ENCODE data around the gene CLEC2D.
"Not testable (repeated sequence)": the region's sequence is repeated elsewhere in the genome, so short reads cannot be mapped to it uniquely, and the experiment has no call there.

CLEC2D gene

DNA sequence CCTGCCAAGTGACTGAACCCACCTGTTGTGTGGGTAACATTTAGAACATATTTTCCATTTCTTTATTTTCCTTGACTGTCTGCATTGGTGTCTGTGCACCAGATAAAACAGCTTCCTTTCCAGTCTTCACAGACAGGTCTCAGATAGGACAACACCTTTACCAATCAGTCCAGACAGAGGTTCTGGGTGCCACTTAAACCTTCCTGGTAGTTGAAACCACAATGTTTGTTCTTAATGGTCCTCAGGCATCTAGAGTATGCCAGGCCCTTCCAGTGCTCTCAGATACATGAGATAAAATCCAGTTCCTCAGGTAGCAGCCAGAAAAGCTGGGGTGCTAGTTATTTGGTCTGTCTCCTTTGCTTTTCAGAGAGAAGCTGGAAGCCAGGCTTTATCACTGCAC lies 7.0 kb upstream of the CLEC2D start:
- H3K36me3 ChIP-seq (ENCODE audit: insufficient read depth, low read length) = peaks cover 29% of the 10 kb centered on the region
- no peak overlapping the region for H3K9ac ChIP-seq (ENCODE audit: low read depth, low read length)

GRCh38 chr12:9667403-9668160 lies 1.9 kb upstream of the CLEC2D start:
- peak overlapping the region; percentile 9 for H3K4me2 ChIP-seq (ENCODE audit: low read length)
- H3K9ac ChIP-seq (ENCODE audit: low read depth, low read length) = no peak overlapping the region
- peaks cover 12% of the 10 kb centered on the region for H3K4me1 ChIP-seq (ENCODE audit: control insufficient read depth, insufficient read depth, low read length)
- H3K4me3 ChIP-seq (ENCODE audit: low read length) = no peak overlapping the region
- no peaks in the 10 kb centered on the region for H3K9me3 ChIP-seq (replicated peaks; ENCODE audit: low read length)
- peaks cover 7% of the 10 kb centered on the region for H3K36me3 ChIP-seq (ENCODE audit: insufficient read depth, low read length)
- H3K27me3 ChIP-seq (ENCODE audit: control insufficient read depth, insufficient read depth, low read length) = no peaks in the 10 kb centered on the region

More for the DNA sequence above, 7.0 kb upstream of the CLEC2D start:
- Histone ChIP-seq H3K4me3 (ENCODE audit: low read length) (no peak overlapping the region), H3K9me3 (replicated peaks; ENCODE audit: low read length) (no peaks in the 10 kb centered on the region), H3K4me2 (ENCODE audit: low read length) (no peak overlapping the region), H3K4me1 (ENCODE audit: control insufficient read depth, insufficient read depth, low read length) (peaks cover 4% of the 10 kb centered on the region), H3K27me3 (ENCODE audit: control insufficient read depth, insufficient read depth, low read length) (no peaks in the 10 kb centered on the region)

DNA sequence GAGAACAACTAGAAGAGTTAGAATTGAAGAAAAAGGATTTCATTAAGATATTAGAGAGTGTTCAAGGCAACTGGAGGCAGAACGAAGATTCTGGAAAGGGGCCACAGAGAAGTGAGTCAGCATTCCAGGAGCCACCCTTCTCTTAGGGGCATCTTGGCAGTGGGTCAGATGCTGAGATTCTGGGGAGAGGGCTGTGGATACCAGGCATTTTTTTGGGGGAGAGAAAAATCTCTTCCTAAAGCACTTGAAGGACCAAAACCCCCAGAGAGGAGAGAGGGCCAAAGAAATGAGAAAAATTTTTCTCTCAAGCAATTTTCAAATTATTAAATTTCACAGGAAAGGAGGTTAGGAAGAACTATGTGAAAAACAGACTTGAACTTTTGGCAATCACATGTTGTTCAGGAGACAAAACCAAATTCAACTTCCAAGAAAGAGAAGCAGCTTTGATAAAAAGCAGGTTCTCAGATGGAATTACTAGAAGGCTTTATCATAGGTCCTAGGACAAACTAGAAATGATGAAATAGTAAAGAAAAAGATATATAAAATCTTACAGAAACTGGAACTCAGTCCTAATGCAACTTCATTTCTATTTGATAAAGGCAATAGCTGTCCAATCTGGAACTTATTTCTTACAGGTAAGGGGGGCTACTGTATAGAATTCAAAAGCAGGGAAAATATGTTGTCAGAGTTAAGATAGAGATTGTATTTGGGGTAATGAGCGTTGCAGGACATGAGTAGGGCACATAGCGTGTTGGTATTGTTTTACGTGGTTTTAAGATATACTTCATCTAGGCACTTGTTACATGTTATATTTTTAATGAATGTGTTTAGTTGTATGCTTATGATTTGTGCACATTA lies 1.1 kb upstream of the CLEC2D start:
- Histone ChIP-seq H3K9me3 (replicated peaks; ENCODE audit: low read length) (no peaks in the 10 kb centered on the region), H3K4me1 (ENCODE audit: control insufficient read depth, insufficient read depth, low read length) (peaks cover 17% of the 10 kb centered on the region), H3K4me2 (ENCODE audit: low read length) (peak overlapping the region; percentile 9), H3K4me3 (ENCODE audit: low read length) (no peak overlapping the region), H3K27me3 (ENCODE audit: control insufficient read depth, insufficient read depth, low read length) (no peaks in the 10 kb centered on the region), H3K36me3 (ENCODE audit: insufficient read depth, low read length) (peaks cover 7% of the 10 kb centered on the region), H3K9ac (ENCODE audit: low read depth, low read length) (no peak overlapping the region)

- no peak overlapping the region for H3K9ac ChIP-seq (ENCODE audit: low read depth, low read length)
- peaks cover 23% of the 10 kb centered on the region for H3K4me1 ChIP-seq (ENCODE audit: control insufficient read depth, insufficient read depth, low read length)
- H3K4me3 ChIP-seq (ENCODE audit: low read length) = no peak overlapping the region
- H3K9me3 ChIP-seq (replicated peaks; ENCODE audit: low read length) = no peaks in the 10 kb centered on the region
- no peaks in the 10 kb centered on the region for H3K27me3 ChIP-seq (ENCODE audit: control insufficient read depth, insufficient read depth, low read length)
- peaks cover 7% of the 10 kb centered on the region for H3K36me3 ChIP-seq (ENCODE audit: insufficient read depth, low read length)
- H3K4me2 ChIP-seq (ENCODE audit: low read length) = no peak overlapping the region
Observed at GRCh38 chr12:9669019-9669326, 540 bp upstream of the CLEC2D start.

DNA sequence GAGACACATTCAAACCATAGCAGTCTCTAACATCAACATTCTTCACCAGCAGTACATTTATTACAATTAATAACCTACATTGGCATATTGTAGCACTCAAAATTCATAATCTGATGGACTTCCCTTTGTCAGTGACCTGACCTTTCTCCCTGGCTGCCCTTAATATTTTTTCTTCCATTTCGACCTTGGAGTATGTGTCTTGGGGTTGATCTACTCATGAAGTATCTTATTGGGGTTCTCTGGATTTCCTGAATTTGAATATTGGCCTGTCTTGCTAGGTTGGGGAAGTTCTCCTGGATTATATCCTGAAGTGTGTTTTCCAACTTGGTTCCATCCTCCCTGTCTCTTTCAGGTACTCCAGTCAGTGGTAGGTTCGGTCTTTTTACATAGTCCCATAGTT lies 2.8 kb downstream of the CLEC2D start:
- H3K4me1 ChIP-seq (ENCODE audit: control insufficient read depth, insufficient read depth, low read length) = peaks cover 24% of the 10 kb centered on the region

GRCh38 chr12:9673404-9674225 lies 4.1 kb downstream of the CLEC2D start:
- Histone ChIP-seq H3K4me3 (ENCODE audit: low read length) (no peak overlapping the region), H3K4me1 (ENCODE audit: control insufficient read depth, insufficient read depth, low read length) (peaks cover 15% of the 10 kb centered on the region), H3K36me3 (ENCODE audit: insufficient read depth, low read length) (no peaks in the 10 kb centered on the region), H3K4me2 (ENCODE audit: low read length) (peak overlapping the region; percentile 18), H3K9me3 (replicated peaks; ENCODE audit: low read length) (no peaks in the 10 kb centered on the region), H3K9ac (ENCODE audit: low read depth, low read length) (peak overlapping the region; percentile 49), H3K27me3 (ENCODE audit: control insufficient read depth, insufficient read depth, low read length) (no peaks in the 10 kb centered on the region)

More for the DNA sequence above, 2.8 kb downstream of the CLEC2D start:
- H3K9me3 ChIP-seq (replicated peaks; ENCODE audit: low read length); H3K36me3 ChIP-seq (ENCODE audit: insufficient read depth, low read length); H3K27me3 ChIP-seq (ENCODE audit: control insufficient read depth, insufficient read depth, low read length); H3K9ac ChIP-seq (ENCODE audit: low read depth, low read length); H3K4me3 ChIP-seq (ENCODE audit: low read length); H3K4me2 ChIP-seq (ENCODE audit: low read length): not testable (repeated sequence)

DNA sequence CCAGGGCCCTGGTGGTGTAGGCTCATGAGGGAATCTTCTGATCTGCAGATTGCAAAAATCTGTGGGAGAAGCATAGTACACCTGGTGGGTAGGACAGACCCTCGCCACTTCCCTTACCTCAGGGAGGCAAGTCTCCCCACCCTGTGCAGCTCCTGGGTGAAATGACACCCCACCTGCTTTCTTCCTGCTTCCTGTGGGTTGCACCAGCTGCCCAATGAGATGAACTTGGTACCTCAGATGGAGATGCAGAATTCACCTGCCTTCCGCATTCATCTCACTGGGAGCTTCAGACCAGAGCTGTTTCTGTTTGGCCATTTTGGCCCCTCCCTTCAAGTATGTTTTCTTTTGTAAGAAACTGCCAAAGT lies 4.7 kb downstream of the CLEC2D start:
- Histone ChIP-seq H3K4me2 (ENCODE audit: low read length) (peak overlapping the region; percentile 18), H3K9ac (ENCODE audit: low read depth, low read length) (no peak overlapping the region), H3K9me3 (replicated peaks; ENCODE audit: low read length) (no peaks in the 10 kb centered on the region), H3K27me3 (ENCODE audit: control insufficient read depth, insufficient read depth, low read length) (no peaks in the 10 kb centered on the region), H3K4me1 (ENCODE audit: control insufficient read depth, insufficient read depth, low read length) (peaks cover 15% of the 10 kb centered on the region), H3K36me3 (ENCODE audit: insufficient read depth, low read length) (no peaks in the 10 kb centered on the region), H3K4me3 (ENCODE audit: low read length) (no peak overlapping the region)

- not testable (repeated sequence) for H3K27me3 ChIP-seq (ENCODE audit: control insufficient read depth, insufficient read depth, low read length); H3K36me3 ChIP-seq (ENCODE audit: insufficient read depth, low read length); H3K4me1 ChIP-seq (ENCODE audit: control insufficient read depth, insufficient read depth, low read length); H3K4me3 ChIP-seq (ENCODE audit: low read length); H3K9me3 ChIP-seq (replicated peaks; ENCODE audit: low read length); H3K4me2 ChIP-seq (ENCODE audit: low read length); H3K9ac ChIP-seq (ENCODE audit: low read depth, low read length)
Observed at GRCh38 chr12:9682508-9682907, 13.0 kb downstream of the CLEC2D start.

DNA sequence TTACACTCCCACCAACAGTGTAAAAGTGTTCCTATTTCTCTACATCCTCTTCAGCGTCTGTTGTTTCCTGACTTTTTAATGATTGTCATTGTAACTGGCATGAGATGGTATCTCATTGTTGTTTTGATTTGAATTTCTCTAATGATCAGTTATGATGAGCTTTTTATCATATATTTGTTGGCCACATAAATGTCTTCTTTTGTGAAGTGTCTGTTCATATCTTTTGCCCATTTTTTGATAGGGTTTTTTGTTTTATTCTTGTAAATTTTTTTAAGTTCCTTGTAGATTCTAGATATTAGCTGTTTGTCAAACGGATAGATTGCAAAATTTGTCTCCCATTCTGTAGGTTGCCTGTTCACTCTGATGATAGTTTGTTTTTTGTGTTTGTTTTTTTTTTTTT lies 13.4 kb downstream of the CLEC2D start:
- not testable (repeated sequence) for H3K9ac ChIP-seq (ENCODE audit: low read depth, low read length); H3K36me3 ChIP-seq (ENCODE audit: insufficient read depth, low read length); H3K9me3 ChIP-seq (replicated peaks; ENCODE audit: low read length)

DNA sequence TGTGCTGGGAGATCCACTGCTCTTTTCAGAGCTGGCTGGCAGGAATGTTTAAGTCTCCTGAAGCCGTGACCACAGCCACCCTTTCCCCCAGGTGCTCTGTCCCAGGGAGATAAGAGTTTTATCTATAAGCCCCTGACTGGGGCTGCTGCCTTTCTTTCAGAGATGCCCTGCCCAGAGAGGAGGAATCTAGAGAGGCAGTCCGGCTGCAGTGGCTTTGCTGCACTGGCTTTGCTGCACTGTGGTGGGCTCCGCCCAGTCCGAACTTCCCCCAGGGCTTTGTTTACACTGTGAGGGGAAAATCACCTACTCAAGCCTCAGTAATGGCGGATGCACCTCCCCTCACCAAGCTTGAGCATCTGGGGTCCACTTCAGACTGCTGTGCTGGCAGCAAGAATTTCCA lies 15.9 kb downstream of the CLEC2D start:
- H3K9me3 ChIP-seq (replicated peaks; ENCODE audit: low read length); H3K9ac ChIP-seq (ENCODE audit: low read depth, low read length); H3K4me3 ChIP-seq (ENCODE audit: low read length); H3K4me2 ChIP-seq (ENCODE audit: low read length); H3K27me3 ChIP-seq (ENCODE audit: control insufficient read depth, insufficient read depth, low read length); H3K4me1 ChIP-seq (ENCODE audit: control insufficient read depth, insufficient read depth, low read length); H3K36me3 ChIP-seq (ENCODE audit: insufficient read depth, low read length): not testable (repeated sequence)

More for the DNA sequence above, 13.4 kb downstream of the CLEC2D start:
- H3K4me3 ChIP-seq (ENCODE audit: low read length); H3K27me3 ChIP-seq (ENCODE audit: control insufficient read depth, insufficient read depth, low read length); H3K4me2 ChIP-seq (ENCODE audit: low read length); H3K4me1 ChIP-seq (ENCODE audit: control insufficient read depth, insufficient read depth, low read length): not testable (repeated sequence)

- Histone ChIP-seq H3K9me3 (replicated peaks; ENCODE audit: low read length) (no peaks in the 10 kb centered on the region), H3K9ac (ENCODE audit: low read depth, low read length) (no peak overlapping the region), H3K36me3 (ENCODE audit: insufficient read depth, low read length) (peaks cover 9% of the 10 kb centered on the region), H3K4me2 (ENCODE audit: low read length) (no peak overlapping the region), H3K4me1 (ENCODE audit: control insufficient read depth, insufficient read depth, low read length) (peaks cover 8% of the 10 kb centered on the region), H3K4me3 (ENCODE audit: low read length) (no peak overlapping the region), H3K27me3 (ENCODE audit: control insufficient read depth, insufficient read depth, low read length) (no peaks in the 10 kb centered on the region)
Observed at GRCh38 chr12:9685915-9686314, 16.4 kb downstream of the CLEC2D start.

Data from skeletal muscle satellite cell (primary cell).